PFSK-1 (cell line): ENCODE measurements around the gene LENG9.

ENCODE experiments used
- SIN3A ChIP-seq: IDR thresholded peaks from 2 replicates; pipeline ENCODE4 v1.6.1; 2012; ENCODE audit warnings: mild to moderate bottlenecking, low read length, moderate library complexity, borderline replicate concordance; ENCODE audit not compliant: insufficient read depth
- TAF1 ChIP-seq: IDR thresholded peaks from 2 replicates; pipeline ENCODE4 v1.6.1; 2012; ENCODE audit warnings: low read length, control low read depth, borderline replicate concordance; ENCODE audit not compliant: insufficient read depth

DNA sequence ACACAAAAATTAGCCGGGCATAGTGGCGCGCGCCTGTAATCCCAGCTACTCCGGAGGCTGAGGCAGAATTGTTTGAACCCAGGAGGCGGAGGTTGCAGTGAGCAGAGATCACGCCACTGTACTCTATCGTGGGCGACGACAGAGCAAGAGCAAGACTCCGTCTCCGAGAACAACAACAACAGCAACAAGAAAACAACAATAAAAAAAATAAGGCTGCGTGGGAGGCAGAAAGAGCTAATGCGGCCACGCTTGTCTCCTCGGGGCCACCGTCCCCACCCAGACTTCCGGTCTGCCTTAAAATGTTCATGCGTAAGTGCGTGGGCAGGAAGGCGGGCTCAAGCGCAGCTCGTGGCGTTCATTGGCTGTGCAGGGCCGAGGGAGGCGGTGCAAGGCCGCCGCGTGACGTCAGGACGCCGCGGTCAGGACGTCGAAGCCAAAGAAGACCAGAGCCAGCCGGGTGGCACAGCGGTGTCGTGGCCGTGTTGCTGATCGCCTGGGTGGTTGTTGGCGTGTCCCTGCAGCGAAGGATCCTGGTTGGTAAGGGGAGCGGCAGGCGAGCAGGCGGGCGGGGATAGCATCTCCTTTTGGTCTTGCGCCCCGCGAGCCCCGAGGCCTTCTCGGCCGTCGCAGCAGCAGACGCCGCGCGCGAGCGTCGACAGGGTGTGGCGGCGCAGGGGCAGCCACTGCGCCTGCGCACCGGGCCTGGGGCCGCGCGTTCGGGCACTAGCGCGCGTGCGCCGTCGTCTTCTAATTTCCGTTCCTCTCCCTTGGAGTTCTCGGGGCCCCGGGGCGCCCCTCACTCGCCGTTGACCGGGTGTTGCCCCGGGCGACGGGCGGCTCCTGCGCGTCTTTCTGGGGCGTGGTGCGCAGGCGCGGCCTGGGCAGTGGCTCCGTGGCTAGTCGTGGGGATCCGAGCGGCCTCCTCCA, 14.5 kb downstream of the LENG9 start, which contains the start of gene LENG8:
- 0 out of 2 replicates have a peak, but pooled peaks have one; percentile 5 for TF ChIP-seq SIN3A
- peak; percentile 83; the same call in 1 of the 2 replicates for TF ChIP-seq TAF1
